Measurements from ENCODE around the gene C7orf33.

C7orf33 gene

DNA sequence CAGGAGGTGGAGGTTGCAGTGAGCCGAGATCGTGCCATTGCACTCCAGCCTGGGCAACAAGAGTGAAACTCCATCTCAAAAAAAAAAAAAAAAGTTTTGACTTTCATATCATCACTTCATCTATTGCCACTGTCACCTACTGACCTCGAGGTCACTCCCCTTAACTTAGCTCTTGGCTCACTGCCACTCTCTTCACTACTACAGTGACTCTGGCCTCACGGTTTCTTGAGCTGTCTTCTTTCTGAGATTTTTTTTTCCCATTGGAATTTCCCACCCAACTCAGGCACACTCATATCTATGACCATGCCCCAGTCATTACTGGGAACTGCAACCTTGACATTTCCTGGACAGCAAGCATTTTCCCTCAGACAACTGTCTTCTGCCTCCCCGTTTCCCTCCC is 42.6 kb upstream of the C7orf33 start:
- TF ChIP-seq ZBTB7A (IDR thresholded peaks at IDR 0.05; ENCODE audit: low read depth) (no peak), NFIC (IDR thresholded peaks at IDR 0.05) (no peak), CREB1 (IDR thresholded peaks at IDR 0.05; ENCODE audit: low read depth) (no peak), TAF1 (IDR thresholded peaks at IDR 0.05; ENCODE audit: low read depth) (no peak), YY1 (IDR thresholded peaks at IDR 0.05; ENCODE audit: low read depth) (no peak), RAD21 (IDR thresholded peaks at IDR 0.05; ENCODE audit: low read depth) (no peak), EGR1 (IDR thresholded peaks at IDR 0.05) (no peak), REST (IDR thresholded peaks at IDR 0.05; ENCODE audit: low read depth) (no peak), USF1 (IDR thresholded peaks at IDR 0.05) (no peak), TEAD4 (IDR thresholded peaks at IDR 0.05) (no peak), TCF12 (IDR thresholded peaks at IDR 0.05; ENCODE audit: low read depth) (no peak), EP300 (IDR thresholded peaks at IDR 0.05; ENCODE audit: borderline replicate concordance) (no peak), MAX (IDR thresholded peaks at IDR 0.05) (no peak), CEBPB (IDR thresholded peaks at IDR 0.05) (no peak), FOXM1 (IDR thresholded peaks at IDR 0.05; ENCODE audit: borderline replicate concordance, low read depth) (no peak)

DNA sequence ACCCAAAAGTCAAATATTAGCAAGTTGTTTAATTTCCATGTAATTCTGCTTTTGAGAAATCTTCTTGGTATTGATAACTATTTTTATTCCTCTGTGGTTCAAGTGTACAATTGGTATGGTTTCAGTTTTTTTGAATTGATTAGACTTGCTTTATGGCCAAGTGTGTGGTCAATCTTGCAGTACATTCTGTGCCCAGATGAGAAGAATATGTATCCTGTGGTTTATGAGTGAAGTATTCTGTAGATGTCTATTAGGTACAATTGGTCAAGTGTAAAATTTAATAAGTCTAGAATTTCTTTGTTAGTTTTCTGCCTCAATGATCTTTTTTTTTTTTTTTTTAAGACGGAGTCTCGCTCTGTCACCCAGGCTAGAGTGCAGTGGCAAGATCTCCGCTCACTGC is 36.6 kb upstream of the C7orf33 start:
- TF ChIP-seq CEBPB (IDR thresholded peaks at IDR 0.05) (no peak), YY1 (IDR thresholded peaks at IDR 0.05; ENCODE audit: low read depth) (no peak), CREB1 (IDR thresholded peaks at IDR 0.05; ENCODE audit: low read depth) (no peak), RAD21 (IDR thresholded peaks at IDR 0.05; ENCODE audit: low read depth) (no peak), MAX (IDR thresholded peaks at IDR 0.05) (no peak), USF1 (IDR thresholded peaks at IDR 0.05) (no peak), TAF1 (IDR thresholded peaks at IDR 0.05; ENCODE audit: low read depth) (no peak), ZBTB7A (IDR thresholded peaks at IDR 0.05; ENCODE audit: low read depth) (no peak), REST (IDR thresholded peaks at IDR 0.05; ENCODE audit: low read depth) (no peak), FOXM1 (IDR thresholded peaks at IDR 0.05; ENCODE audit: borderline replicate concordance, low read depth) (no peak), NFIC (IDR thresholded peaks at IDR 0.05) (no peak), EGR1 (IDR thresholded peaks at IDR 0.05) (no peak), EP300 (IDR thresholded peaks at IDR 0.05; ENCODE audit: borderline replicate concordance) (no peak)

GRCh38 chr7:148556892-148557291 is 33.7 kb upstream of the C7orf33 start:
- TF ChIP-seq NFIC (IDR thresholded peaks at IDR 0.05) (no peak), TEAD4 (IDR thresholded peaks at IDR 0.05) (no peak), USF1 (IDR thresholded peaks at IDR 0.05) (no peak), ZBTB7A (IDR thresholded peaks at IDR 0.05; ENCODE audit: low read depth) (no peak), MAX (IDR thresholded peaks at IDR 0.05) (no peak), RAD21 (IDR thresholded peaks at IDR 0.05; ENCODE audit: low read depth) (no peak), TCF12 (IDR thresholded peaks at IDR 0.05; ENCODE audit: low read depth) (no peak), FOXM1 (IDR thresholded peaks at IDR 0.05; ENCODE audit: borderline replicate concordance, low read depth) (no peak), YY1 (IDR thresholded peaks at IDR 0.05; ENCODE audit: low read depth) (no peak), REST (IDR thresholded peaks at IDR 0.05; ENCODE audit: low read depth) (no peak)

GRCh38 chr7:148558914-148559313 is 31.7 kb upstream of the C7orf33 start:
- TF ChIP-seq CREB1 (IDR thresholded peaks at IDR 0.05; ENCODE audit: low read depth) (no peak), FOXM1 (IDR thresholded peaks at IDR 0.05; ENCODE audit: borderline replicate concordance, low read depth) (no peak), CEBPB (IDR thresholded peaks at IDR 0.05) (no peak), USF1 (IDR thresholded peaks at IDR 0.05) (no peak), REST (IDR thresholded peaks at IDR 0.05; ENCODE audit: low read depth) (no peak), EP300 (IDR thresholded peaks at IDR 0.05; ENCODE audit: borderline replicate concordance) (no peak), EGR1 (IDR thresholded peaks at IDR 0.05) (no peak), MAX (IDR thresholded peaks at IDR 0.05) (no peak), TEAD4 (IDR thresholded peaks at IDR 0.05) (no peak), ZBTB7A (IDR thresholded peaks at IDR 0.05; ENCODE audit: low read depth) (no peak), TAF1 (IDR thresholded peaks at IDR 0.05; ENCODE audit: low read depth) (no peak), RAD21 (IDR thresholded peaks at IDR 0.05; ENCODE audit: low read depth) (no peak), NFIC (IDR thresholded peaks at IDR 0.05) (no peak), YY1 (IDR thresholded peaks at IDR 0.05; ENCODE audit: low read depth) (no peak), TCF12 (IDR thresholded peaks at IDR 0.05; ENCODE audit: low read depth) (no peak)

Data from Ishikawa (cell line).